DMS53 (cell line): ENCODE results near the gene CEP112.
A peak's percentile ranks its signal among the peaks of the same experiment; 100 is the strongest.

Source experiments
- DNase-seq: peaks from one replicate; lab custom pipeline; 2025; lab: John Stamatoyannopoulos, UW

CEP112 gene

GRCh38 chr17:66211047-66211810 is 19.3 kb upstream of the CEP112 start:
- DNase-seq: no peak

DNA sequence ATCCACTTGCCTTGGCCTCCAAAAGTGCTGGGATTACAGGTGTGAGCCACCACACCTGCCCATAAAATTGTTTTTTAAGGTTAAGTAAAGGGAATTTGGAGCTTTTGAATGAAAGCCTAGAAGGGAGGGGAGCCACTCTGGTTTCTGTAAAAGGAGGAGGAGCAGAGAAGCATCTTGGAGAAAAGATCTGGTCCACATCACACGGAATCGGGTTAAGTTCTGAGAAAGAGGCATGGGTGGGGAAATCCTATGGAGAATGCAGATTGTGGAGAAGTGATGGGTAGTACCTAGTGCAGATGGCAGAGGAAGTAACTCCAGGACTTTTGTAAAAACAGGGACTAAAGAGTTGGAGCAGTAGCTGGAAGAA is 18.3 kb upstream of the CEP112 start:
- no peak for DNase-seq

DNA sequence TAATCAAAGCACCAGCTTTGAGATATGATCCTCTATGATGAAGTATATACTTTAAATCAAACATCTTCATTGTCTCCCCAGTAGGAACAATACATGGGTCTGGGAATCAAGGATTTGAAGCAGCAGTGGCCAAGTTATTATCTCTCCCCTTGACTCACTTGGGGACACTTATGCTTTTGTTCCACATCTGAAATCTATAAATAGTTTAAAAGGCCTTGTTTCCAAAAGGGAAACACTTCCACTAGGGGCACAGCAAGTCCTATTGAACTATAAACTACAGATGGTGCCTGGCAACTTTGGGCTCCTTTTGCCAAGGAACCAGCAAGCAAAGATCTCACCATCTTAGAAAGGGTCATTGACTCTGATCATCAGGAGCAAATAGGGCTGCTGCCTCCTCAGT is 16.0 kb upstream of the CEP112 start:
- DNase-seq: no peak

DNA sequence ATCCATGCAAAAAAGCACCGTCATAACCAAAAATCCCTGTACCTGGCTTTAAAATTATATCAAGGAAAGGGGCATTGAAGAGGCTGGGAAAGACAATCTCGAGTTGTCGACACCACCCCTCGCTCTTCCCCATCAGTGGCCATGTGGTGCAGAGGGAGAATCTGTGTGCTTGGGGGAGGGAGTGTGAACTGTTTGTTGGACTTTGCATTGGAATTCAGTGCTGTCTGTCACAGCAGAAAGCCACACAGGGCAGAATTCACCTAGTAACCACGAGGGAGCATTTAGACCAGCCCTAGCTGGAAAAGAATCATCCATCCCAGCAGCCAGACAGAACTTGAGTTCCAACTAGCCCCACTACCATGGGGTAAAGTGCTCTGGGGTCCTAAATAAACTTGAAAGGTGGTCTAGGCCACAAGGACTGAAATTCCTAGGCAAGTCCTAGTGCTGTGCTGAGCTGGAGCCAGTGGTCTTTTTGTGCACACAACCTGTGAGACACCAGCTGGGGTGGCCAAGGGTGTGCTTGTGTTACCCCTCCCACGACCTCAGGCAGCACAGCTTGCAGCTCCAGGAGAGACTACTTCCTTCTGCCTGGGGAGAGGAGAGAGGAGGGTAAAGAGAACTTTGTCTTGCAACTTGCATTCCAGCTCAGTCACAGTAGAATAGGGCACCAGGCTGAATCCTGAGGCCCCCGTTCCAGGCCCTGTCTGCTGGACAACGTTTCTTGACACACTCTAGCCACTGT is 11.5 kb upstream of the CEP112 start:
- DNase-seq: no peak

DNA sequence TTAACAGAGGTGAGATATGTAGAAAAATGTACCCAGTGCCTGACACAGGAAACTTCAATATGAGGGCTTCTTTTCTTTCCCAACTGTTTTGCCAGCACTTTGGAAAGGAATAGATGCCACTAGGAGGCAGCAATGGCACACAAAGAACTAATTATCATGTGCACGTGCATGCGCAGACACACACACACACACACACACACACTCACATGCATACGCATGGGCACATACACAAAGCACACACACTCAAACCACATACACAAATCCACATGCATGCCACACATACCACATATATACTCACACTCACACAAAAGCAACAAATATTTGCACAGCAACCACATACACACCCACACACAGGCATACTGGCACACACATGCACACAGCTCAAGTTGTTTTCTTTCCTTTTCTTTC is 8.8 kb upstream of the CEP112 start:
- DNase-seq: peak; percentile 89

GRCh38 chr17:66198242-66198641 is 6.3 kb upstream of the CEP112 start:
- DNase-seq: no peak

DNA sequence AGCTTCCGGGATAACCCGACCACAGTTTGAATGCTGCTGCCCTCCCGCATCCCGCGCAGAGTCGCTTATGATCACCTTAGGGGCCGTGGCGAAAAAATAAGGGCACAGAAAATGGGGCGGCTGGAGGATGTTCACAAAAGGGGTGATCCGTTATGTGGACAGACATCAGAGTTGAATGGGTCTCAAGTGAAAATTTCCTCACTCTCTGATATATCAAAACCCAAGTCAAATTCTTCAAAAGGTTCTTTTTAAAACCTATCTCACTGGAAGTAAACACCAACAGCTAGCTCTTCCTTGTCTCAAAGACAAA is 400 bp upstream of the CEP112 start:
- DNase-seq: no peak

DNA sequence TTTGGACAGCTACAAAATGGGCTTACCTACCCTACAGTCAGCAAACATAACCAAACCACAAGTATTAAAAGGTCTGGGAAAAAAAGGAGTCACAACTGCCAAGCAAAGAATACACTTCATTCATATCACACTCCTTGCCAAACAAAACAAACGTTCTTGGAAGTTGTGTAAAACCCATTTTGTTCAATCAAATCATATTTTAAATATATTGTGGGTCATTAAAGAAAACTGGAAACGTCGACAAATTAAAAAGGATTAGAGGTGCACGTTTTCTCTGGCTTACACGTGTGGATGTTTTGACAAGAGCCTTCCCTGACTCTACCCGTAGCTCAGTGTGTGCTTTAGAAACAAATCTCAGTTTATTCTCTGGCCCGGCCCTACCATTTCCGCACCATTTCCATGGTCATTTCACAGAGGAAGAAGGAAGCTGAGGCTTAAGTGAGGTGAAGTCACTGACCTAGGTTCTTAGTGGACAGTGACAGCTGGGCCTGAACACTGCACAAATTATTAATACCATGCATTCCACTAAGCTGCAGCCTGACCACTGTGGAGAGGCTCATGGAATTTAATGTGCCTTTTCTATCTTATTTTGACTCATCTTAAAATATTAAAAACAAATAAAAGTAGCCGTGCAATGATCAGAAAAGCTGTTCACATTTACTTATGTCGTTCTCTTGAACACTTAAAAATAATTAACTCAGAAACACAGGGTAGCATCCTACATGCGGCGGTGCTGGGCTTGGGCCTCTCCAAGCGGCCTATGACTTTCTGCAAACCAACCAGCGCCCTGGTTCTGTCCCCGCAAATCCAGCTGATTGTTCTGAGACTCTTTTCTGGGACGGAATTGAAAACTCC is 968 bp downstream of the CEP112 start:
- peak; percentile 44 for DNase-seq

DNA sequence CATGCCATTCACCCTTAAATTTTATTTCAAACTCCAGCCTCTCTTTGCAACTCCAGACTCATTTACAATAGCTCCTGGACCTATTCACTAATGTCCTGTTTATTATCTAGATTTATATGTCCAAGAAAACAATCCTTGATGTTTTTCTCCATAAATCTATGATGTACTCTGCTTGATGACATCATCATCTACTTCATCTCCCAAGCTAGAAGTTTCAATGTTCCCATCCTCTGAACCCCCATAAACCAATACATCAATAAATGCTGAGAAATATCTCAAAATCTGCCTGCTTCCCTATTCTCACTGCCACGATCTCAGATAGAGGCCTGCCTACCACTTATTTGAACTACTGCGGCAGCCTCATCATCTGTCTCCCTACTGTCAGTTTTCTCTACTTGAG is 4.2 kb downstream of the CEP112 start:
- no peak for DNase-seq

DNA sequence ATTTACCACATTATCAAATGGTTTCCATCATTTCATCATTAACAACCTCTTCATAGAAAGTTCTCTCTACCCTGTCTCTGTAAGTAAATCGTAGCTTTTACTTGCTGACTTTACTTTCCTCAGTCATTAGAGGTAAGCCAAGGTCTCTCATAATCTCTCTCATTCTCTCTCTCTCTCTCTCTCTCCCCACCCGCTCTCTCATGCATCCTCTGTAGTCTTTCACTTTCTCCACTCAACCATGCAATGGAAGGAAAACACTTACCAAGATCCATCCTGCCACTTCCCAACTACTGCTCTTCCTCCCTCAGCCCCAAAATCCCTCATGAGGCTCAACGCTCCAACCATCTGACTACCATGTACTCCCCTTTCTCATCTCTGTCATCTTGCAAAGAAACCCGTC is 6.1 kb downstream of the CEP112 start:
- DNase-seq: peak; percentile 59

DNA sequence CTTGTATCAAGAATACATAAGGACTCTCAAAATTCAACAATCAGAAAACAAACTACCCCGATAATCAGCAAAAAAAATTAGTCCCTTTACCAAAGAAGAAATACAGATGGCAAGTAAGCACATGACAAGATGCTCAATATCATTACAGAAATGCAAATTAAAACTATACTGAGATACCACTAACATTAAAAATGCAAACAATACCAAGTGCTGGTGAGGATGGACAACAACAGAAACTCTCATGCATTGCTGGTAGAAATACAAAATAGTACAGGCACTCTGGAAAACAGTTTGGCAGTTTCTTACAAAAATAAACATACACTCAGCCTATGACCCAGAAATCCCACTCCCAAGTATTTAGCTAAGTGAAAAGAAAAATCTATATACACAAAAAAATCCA is 7.5 kb downstream of the CEP112 start:
- DNase-seq: no peak

GRCh38 chr17:66183529-66183928 is 8.4 kb downstream of the CEP112 start:
- DNase-seq: no peak

DNA sequence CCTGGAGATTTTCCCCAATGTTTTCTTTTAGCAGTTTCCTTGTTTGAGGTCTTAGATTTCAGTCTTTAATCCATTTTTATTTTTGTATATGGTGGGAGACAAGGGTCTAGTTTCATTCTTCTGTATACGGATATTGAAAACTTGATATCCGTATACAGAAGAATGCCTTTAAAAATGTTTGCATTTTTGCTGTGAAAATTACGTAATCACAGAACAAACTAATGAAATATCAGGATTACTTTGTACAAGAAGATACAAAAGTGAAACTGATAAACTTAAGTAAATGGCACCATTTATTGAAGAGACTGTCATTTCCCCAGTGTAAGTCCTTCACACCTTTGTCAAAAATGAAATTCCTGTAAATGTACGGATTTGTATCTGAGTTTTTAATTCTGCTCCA is 13.3 kb downstream of the CEP112 start:
- no peak for DNase-seq

DNA sequence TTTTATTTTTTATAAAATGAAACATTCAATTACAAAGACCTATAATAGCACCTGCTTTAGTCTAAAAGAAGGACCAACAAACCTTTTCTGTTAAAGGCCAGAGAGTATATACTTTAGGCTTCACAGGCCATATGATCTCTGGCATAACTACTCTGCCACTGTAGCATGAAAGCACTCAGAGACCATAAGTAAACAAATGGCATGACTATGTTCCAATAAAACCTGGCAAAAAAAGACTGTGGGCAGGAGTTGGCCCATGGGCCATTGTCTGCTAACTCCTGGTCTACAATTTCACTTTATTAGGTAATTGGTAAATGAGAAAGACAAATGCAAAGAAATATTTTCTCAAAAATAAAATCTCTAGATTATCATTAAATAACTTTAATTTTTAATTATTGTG is 14.9 kb downstream of the CEP112 start:
- DNase-seq: peak; percentile 92

GRCh38 chr17:66175892-66176291 is 16.0 kb downstream of the CEP112 start:
- DNase-seq: peak; percentile 40

GRCh38 chr17:66172691-66173223 is 19.2 kb downstream of the CEP112 start:
- peak; percentile 44 for DNase-seq

DNA sequence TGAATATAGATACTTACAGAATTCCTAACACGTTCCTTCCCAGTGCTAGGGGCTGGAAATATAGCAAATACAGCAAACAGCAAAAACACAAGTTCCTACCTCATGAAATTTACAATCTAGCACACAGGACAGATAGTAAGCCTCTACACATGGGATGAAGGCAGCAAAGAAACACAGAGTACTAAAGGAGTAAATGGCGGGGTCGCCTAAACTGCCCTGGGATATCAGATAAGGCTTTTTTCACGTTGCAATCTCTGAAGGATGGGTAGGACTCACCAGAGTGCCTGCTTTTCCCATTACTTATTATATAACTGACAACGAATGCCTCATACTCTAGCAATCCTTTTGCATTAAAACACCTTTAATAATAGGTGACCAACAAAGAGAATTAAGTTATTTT is 19.8 kb downstream of the CEP112 start:
- no peak for DNase-seq

DNA sequence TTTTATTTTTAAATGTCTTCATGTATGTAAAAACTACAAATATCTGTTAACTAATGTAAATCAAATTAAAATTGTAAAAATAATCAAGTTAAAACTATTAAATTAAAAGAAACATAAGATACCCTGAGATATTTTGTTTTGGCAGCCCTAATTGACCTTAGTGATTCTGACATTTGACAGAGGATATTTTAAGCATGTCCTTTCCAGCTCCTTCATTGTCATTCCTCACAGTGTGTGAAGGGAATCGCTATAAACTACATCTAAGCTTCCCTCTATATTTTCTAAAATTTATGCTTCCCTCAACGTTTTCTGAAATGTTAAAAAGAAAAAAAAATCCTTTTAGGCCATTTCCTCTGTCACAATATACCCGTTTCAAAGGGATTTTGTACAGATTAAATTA is 20.2 kb downstream of the CEP112 start:
- DNase-seq: no peak

GRCh38 chr17:66171172-66171571 is 20.8 kb downstream of the CEP112 start:
- DNase-seq: no peak

DNA sequence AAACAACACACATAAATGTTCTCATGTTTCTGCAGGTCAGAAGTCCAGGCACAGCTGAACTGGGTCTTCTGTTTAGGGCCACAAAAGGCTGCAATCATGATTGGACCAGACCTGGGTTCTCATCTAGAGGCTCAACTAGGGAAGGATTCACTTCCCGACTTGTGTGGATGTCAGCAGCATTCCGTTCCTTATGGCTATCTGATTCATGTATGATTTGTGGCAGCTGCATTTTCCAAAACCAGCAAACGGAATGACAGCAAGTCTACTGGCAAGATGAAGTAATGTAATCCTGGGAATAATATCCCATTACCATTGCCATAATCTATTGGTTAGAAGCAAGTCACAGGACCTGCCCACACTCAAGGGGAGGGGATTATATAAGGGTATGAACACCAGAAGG is 22.1 kb downstream of the CEP112 start:
- no peak for DNase-seq

DNA sequence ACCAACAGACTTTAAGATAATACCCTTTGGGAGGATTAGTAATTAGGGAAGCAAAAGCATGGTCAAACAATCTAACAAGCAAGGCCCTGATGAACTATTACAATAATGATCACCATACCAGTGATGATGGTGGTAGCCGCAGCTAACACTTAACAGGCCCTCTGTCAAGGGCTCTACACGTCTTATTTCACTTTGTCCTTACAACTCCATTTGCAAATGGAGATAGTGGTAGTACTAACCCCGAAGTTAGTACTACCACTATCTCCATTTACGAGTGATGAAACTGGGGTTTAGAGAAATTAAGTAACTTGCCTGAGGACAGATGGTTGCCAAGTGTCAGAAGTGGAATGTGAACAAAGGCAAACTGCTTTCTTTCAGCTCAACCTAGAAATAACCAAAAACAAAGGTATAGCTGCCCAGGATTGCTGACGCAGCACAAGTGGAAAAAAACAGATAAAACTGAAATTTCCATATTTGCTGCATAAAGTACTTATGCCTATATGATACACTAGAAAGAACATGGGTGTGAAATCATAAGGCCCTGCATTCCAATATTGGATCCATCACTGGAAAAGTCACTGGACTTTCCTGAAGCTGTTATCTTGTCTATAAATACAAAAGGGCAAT is 24.6 kb downstream of the CEP112 start:
- DNase-seq: no peak

DNA sequence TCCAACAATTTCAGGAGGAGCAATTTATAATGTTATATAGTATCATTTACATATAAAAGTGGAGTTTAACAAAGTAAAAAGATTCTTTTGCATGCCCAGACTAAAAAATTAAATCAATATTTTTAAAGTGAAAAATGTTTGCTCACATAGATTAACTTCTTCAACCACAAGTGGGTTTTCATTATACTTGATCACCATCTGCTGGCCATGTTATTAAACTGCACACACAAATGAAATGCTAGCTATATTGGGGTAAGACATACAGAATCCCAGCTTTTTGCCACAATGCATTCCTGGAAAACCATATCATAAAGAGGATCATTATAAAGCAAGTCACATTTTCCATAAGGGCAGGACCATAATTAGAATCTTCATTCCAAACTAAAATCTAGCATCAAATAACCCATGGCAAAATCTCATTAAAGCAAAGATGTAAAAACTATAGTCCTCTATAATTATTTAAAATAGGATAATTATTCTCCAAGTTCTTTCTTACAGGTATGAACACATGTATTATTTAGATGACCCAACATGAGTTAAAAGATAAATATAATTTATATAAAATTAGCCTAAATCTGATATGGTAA is 26.3 kb downstream of the CEP112 start:
- DNase-seq: peak; percentile 71
